CD4-positive, alpha-beta T cell treated with Interleukin-6 for 4 hours (primary cell): Measurements from ENCODE around the gene FNDC3B.

Experiments
- DNase-seq: peaks from one replicate; pipeline ENCODE4 v3.0.0-alpha.2; 2020; ENCODE audit warnings: mixed read lengths

The FNDC3B gene

GRCh38 chr3:172138792-172139507 lies 99.6 kb downstream of the FNDC3B start:
- DNase-seq: peak; percentile 47

DNA sequence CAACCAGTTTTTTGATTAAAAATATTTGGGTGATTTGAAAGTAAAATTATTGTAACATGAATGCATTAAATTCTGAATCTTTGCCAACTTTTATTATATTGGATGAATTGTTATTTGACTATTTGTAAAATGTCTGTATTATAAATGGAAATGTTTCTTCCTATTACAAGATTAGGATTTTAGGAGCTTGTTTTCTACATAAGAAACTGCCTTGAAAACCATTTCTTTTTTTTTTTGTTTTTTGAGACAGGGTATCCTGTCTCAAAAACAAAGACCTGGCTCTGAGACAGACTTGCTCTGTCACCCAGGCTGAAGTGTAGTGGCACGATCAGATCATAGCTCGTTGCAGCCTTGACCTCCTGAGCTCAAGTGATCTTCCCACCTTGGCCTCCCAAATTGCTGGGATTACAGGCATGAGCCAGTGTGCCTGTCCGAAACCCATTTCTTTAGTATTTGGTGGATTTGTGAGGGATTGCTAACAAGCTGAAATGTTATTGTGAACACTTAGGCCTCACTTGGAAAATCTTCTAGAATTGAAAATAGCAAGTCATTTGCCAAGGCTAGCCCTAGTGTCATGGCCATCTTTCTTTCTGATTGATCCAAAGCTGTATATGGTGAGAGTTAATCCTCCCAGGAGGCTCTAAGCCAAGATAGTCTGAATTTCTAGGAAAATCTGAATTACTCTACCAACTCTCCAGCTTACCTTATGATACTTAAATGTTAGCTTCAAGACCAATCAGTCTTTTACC lies 100.3 kb downstream of the FNDC3B start:
- no peak for DNase-seq

DNA sequence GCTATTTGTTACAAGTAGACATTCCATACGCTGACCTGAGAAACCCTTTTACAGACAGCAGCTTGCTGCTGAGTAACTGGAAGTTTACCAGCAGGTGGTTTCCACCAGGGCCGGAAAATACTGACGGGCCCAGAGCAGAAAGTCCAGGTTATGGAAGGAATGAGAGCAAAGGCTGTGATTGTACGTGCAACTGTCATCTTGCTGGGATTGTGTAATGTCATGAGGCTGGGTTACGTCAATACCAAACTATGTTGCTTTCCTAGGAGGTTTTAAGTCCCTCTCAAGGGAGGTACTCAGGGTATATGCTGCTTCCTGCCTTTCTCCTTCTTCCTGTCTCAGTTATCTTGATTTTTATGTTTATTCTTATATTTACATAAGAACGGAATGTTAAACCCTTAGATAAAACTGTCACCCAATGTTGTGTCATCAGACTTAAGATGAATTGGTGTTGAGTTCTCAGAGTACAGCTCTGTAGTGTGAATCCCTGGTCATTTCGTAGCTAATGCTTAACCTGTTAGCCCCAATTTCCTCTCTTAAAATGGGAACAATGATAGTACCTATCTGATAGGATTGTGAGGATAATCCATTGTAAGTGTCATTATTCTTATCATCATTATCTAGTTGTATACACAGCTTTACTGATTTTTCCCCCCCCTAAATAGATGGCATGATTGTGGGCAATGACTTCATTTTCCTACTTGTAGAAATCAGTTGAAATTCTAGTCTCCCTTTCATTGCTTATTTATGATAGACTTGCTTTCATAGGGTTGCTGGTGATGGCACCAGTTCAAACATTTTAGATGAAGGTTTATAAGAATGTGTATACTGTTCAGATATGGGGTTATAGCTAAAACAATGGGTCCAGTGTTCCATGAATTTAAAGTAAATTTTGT lies 101.4 kb downstream of the FNDC3B start:
- no peak for DNase-seq

GRCh38 chr3:172142051-172142863 lies 102.9 kb downstream of the FNDC3B start:
- no peak for DNase-seq

DNA sequence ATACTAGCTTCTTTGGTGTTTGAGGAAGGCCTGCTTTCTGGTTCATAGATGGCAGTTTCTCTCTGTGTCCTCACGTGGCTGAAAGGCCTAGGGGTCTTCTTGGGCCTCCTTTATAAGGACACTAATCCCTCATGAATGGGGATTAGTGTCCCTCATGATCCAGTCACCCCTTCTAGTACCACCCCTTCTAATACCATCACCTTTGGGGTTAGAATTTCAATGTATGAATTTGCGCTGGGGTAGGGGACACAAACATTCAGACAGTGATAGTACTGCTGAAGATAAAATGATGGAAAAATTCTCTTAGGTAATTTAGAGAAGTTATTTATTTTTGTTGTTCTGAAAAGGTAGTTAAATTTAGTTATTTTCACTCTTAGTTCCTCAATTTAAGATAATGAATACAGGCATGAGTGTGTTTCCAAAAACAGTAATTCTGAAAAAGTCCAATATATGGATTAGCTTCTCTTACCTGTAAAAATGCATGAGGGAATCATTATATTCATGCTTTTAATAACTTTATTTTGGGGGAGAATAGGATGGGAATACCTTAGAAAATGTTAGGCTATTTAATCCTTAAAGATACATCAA lies 103.6 kb downstream of the FNDC3B start:
- no peak for DNase-seq

DNA sequence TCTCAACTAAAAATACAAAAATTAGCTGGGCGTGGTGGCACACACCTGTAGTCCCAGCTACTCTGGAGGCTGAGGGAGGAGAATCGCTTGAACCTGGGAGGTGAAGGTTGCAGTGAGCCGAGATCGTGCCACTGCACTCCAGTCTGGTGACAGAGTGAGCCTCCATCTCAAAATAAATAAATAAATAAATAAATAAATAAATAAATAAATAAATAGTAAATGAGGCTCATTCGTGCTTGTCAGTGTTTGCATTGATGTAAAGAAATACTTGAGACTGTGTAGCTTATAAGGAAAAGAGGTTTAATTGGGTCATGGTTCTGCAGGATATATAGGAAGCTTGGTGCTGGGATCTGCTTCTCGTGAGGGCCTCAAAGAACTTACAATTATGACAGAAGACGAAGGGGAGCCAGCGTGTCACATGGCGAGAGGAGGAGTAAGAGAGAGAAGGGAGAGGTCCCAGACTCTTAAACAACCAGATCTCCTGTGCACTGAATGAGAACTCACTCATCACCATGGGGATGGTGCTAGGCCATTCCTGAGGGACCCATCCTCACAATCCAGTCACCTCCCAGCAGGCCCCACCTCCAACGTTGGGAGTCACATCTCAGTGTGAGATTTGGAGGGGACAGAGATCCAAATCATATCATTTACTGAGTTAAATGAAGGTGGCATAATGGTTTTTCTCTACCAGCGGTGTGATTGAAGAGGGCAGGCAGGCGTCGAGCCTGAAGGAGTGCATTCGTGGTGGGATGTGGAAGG lies 104.5 kb downstream of the FNDC3B start:
- DNase-seq: no peak

DNA sequence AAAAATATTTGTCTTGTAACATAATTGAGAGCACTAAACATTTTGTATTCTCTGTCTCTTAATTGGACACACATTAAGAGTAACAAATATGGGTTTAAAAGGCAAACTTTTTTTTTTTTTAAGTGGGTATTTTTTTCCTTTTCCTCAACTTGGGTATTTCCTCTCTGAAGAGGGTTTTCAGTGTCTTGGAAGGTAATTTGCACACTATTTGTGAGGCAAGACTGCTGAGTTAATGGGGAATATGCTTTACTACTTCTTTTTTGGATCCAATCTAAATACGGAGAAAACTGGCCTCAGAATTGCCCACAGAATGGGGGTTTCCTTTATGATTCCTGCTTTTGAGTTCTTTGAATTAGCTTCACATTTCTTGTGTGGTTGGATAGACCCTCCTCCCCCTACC lies 105.2 kb downstream of the FNDC3B start:
- no peak for DNase-seq

- no peak for DNase-seq
These were observed 105.8 kb downstream of the FNDC3B start for GRCh38 chr3:172145031-172145686.

DNA sequence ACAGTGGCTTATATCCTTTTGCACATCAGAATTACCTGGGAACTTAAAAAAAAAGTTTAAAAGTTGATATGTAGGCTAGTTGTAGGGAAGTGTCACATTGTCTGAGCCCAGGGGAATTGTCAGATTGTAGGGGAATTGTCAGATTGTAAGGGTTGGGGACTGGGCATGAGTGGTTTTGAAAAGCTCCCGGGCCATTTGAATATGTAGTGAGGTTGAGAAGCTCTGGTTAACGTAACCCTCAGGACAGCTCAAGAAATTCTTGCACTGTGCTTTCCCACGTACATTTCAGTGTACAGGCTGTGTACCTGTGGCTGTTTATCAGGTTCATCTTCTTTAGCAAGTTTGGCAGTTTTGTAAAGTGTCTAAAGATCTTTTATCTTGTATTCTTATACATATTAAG lies 107.0 kb downstream of the FNDC3B start:
- no peak for DNase-seq

GRCh38 chr3:172147113-172147818 lies 107.9 kb downstream of the FNDC3B start:
- no peak for DNase-seq

GRCh38 chr3:172148241-172148640 lies 108.9 kb downstream of the FNDC3B start:
- no peak for DNase-seq

DNA sequence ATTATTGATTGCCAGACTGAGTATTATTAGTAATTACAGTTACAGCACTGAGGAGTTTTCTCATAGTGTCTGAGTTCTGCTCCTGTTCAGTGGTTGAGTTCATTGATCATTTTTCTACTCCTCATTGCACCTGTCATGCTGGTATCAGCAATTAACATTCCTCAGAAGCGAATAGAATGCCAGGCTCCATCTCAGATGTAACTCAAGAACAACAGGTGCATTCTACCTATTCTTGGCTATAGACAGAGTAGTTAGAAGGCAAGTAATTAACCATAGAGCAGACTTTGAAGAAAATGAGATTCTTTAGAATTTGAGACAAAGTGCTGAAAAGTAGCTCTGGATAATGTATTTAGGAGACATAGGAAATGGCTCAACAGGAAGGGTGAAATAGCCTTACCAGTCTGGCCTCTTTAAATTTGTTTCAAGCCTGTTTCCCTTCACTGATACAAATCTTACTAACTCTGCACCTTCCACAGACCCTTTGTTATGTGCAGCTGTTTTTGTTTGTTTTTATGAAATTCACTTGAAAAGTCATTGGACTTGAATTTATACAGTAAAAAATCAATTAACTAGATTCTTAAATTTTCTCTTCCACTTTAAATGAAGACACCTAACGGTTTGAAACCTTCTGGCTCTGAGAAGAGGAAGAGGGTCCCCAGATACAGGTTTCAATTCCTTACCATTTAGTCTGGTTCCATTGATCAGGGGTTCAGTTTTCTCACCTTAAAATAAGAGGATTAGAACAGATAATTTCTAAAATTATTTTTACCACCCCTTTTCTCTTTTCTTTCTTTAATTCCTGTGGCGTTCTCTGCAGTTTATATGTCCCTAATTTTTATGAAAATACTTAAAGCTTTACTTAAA lies 109.6 kb downstream of the FNDC3B start:
- DNase-seq: no peak

DNA sequence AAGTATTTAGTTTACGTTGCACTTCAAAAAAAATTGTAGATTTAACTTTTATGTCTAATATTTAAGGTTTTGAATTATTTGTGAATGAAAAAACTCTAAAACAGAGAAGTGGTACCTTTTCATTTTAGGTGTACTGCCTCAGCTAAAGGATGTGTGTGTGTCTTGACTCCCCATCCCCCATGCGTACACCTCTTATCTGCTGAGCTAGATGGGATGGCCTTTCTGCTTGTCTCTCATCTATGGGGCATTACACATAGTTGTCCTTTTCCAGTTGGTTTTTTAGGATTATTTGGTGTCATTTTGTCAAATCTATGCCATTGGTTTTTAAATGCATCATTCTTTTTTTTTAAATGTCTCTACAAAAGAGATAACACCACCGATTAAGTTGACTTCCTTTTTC lies 110.9 kb downstream of the FNDC3B start:
- no peak for DNase-seq

DNA sequence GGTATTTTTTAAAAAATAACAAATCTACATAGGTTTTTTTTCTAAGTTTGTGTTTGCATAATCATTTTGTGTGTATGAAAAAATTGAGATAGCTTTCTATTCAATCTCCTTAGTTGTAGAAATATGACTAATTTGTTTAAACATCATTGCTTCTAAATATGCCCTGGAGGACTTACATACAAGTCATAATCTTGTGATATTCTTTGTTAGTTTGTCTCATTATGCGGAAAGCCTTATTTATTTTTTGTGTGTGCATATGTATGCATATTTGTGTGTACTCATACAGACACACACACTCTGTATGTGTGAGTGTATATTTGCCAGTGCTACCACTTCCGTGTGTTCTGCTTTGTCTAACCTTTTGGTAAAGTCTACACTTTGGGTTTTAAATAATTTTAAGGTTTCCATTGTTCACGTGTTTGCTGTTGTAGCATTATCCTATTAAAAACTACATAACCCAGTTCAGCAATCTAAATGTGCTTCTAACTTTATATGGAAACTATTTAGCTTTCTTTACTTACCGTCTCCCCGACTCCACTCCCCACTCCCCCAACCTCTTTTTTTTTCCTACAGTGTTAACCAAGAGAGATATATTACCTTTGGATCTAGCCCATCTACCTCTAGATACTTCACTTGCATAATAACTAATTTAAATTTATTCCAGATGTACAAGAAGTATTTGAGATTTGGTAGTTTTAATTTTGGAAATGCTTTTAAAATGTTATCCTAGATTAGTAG lies 111.7 kb downstream of the FNDC3B start:
- DNase-seq: no peak

GRCh38 chr3:172151651-172152649 lies 112.6 kb downstream of the FNDC3B start:
- no peak for DNase-seq

DNA sequence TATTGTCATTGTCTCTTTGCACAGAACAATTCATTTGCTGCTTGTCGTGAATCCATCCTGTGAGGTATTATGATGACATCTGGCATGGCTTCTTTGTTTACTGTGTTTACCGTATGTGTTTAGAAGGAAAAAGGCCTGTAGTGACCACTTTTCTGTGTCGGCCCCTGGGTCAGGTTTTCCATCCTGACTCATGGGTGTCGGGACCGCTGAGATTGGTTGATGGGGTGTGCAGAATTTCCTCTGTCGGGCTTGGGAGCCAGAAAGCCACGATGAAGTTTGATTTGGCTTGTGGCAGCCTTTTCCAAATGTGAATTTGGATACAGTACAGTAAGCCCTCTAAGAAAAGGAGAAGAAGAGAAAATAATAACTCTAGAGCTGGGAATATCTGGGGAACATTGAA lies 113.5 kb downstream of the FNDC3B start:
- no peak for DNase-seq

GRCh38 chr3:172153335-172153861 lies 114.0 kb downstream of the FNDC3B start:
- DNase-seq: peak; percentile 63
